Activated T-cell treated with anti-CD3 and anti-CD28 coated beads, Interleukin-2, amount 50 U/mL, for 48 hours (primary cell): Measurements from ENCODE around the gene KHDC3L.
"Not testable (repeated sequence)": the region's sequence is repeated elsewhere in the genome, so short reads cannot be mapped to it uniquely, and the experiment has no call there.

Experiments used
- DNase-seq, 2 experiments: peaks; one replicate each; pipeline ENCODE4 v3.0.0-alpha.2; 2020

The KHDC3L gene

GRCh38 chr6:73371984-73372383 is 9.5 kb downstream of the KHDC3L start:
- DNase-seq, result no peak

GRCh38 chr6:73372516-73372915 is 10.1 kb downstream of the KHDC3L start:
- DNase-seq, result no peak

GRCh38 chr6:73375216-73375615 is 12.8 kb downstream of the KHDC3L start:
- no peak for DNase-seq

GRCh38 chr6:73377225-73377624 is 14.8 kb downstream of the KHDC3L start:
- no peak for DNase-seq

- DNase-seq, result not testable (repeated sequence)
These were observed 19.1 kb downstream of the KHDC3L start for GRCh38 chr6:73381531-73381930.

GRCh38 chr6:73382462-73383113 is 20.1 kb downstream of the KHDC3L start:
- no peak for DNase-seq

GRCh38 chr6:73388433-73388799 is 26.0 kb downstream of the KHDC3L start:
- no peak for DNase-seq

GRCh38 chr6:73388800-73389512 is 26.5 kb downstream of the KHDC3L start:
- peak; percentile 59 to 69 for DNase-seq

- DNase-seq, result no peak
These were observed 27.4 kb downstream of the KHDC3L start for GRCh38 chr6:73389854-73390253.

- no peak for DNase-seq
These were observed 29.2 kb downstream of the KHDC3L start for GRCh38 chr6:73391675-73392074.

- not testable (repeated sequence) for DNase-seq
These were observed 29.7 kb downstream of the KHDC3L start for GRCh38 chr6:73392188-73392587.

- DNase-seq, result no peak
These were observed 30.8 kb downstream of the KHDC3L start for GRCh38 chr6:73393278-73393677.

GRCh38 chr6:73394577-73395354 is 32.3 kb downstream of the KHDC3L start, which contains the start of gene DDX43:
DDX43 (plus strand) TSS chr6:73394828; CDS start chr6:73394906, 78 bp downstream.
- DNase-seq, result peak in 1 of 2 experiments; percentile 19

- DNase-seq, result no peak
These were observed 33.4 kb downstream of the KHDC3L start for GRCh38 chr6:73395875-73396274.

GRCh38 chr6:73400656-73401055 is 38.2 kb downstream of the KHDC3L start:
- DNase-seq, result no peak

- DNase-seq, result no peak
These were observed 46.9 kb downstream of the KHDC3L start for GRCh38 chr6:73409395-73409794.

- no peak for DNase-seq
These were observed 50.6 kb downstream of the KHDC3L start for GRCh38 chr6:73413102-73413501.
